ENCODE data around the gene HTR4. TPM values are rescaled to one million over a fixed set of nuclear protein-coding genes. Genes with fewer than 3 reads are reported as not detected.

HTR4 gene
- polyA plus RNA-seq, 1 experiment: not detected

GRCh38 chr5:148491015-148491792 is 163.1 kb downstream of the HTR4 start:
- TF ChIP-seq CTCF (IDR thresholded peaks at IDR 0.05; ENCODE audit: low read depth, low read length): no peak
- no peak for DNase-seq (ENCODE audit: low read depth, low spot score)
- ChIA-PET CTCF (no interaction called here), POLR2A (interaction anchor here (0.7 kb wide), 1 partner anchor 668 kb away, joined by 4 read pairs; no protein-coding TSS in a partner anchor)
- Histone ChIP-seq H3K27ac (ENCODE audit: low read depth, low read length) (no peak overlapping the region), H3K4me3 (ENCODE audit: low read depth, low read length) (no peak overlapping the region), H3K27me3 (ENCODE audit: control insufficient read depth, insufficient read depth, low read length) (no peaks in the 10 kb centered on the region), H3K9me3 (ENCODE audit: control insufficient read depth, insufficient read depth, low read length) (no peaks in the 10 kb centered on the region)

GRCh38 chr5:148488757-148489156 is 165.6 kb downstream of the HTR4 start:
- no peak for DNase-seq (ENCODE audit: low read depth, low spot score)
- TF ChIP-seq CTCF (IDR thresholded peaks at IDR 0.05; ENCODE audit: low read depth, low read length): no peak
- no peak overlapping the region for H3K4me3 ChIP-seq (ENCODE audit: low read depth, low read length)
- ChIA-PET CTCF (no interaction called here), POLR2A (no interaction called here)
- H3K27me3 ChIP-seq (ENCODE audit: control insufficient read depth, insufficient read depth, low read length): no peaks in the 10 kb centered on the region
- H3K9me3 ChIP-seq (ENCODE audit: control insufficient read depth, insufficient read depth, low read length): no peaks in the 10 kb centered on the region
- no peak overlapping the region for H3K27ac ChIP-seq (ENCODE audit: low read depth, low read length)

GRCh38 chr5:148486456-148486855 is 167.9 kb downstream of the HTR4 start:
- no peak overlapping the region for H3K27ac ChIP-seq (ENCODE audit: low read depth, low read length)
- ChIA-PET CTCF (interaction anchor here (0.6 kb wide), 1 partner anchor 42 kb away, joined by 3 read pairs; no protein-coding TSS in a partner anchor), POLR2A (no interaction called here)
- H3K9me3 ChIP-seq (ENCODE audit: control insufficient read depth, insufficient read depth, low read length): no peaks in the 10 kb centered on the region
- no peak for DNase-seq (ENCODE audit: low read depth, low spot score)
- TF ChIP-seq CTCF (IDR thresholded peaks at IDR 0.05; ENCODE audit: low read depth, low read length): no peak
- H3K4me3 ChIP-seq (ENCODE audit: low read depth, low read length): no peak overlapping the region
- no peaks in the 10 kb centered on the region for H3K27me3 ChIP-seq (ENCODE audit: control insufficient read depth, insufficient read depth, low read length)

- no peak for DNase-seq (ENCODE audit: low read depth, low spot score)
- Histone ChIP-seq H3K27ac (ENCODE audit: low read depth, low read length) (no peak overlapping the region), H3K27me3 (ENCODE audit: control insufficient read depth, insufficient read depth, low read length) (no peaks in the 10 kb centered on the region), H3K4me3 (ENCODE audit: low read depth, low read length) (no peak overlapping the region), H3K9me3 (ENCODE audit: control insufficient read depth, insufficient read depth, low read length) (no peaks in the 10 kb centered on the region)
- no peak for TF ChIP-seq CTCF (IDR thresholded peaks at IDR 0.05; ENCODE audit: low read depth, low read length)
- CTCF ChIA-PET: interaction anchor here (0.6 to 3.8 kb wide), 4 partner anchors 41 to 305 kb away, joined by 3 to 15 read pairs (median 6); no protein-coding TSS in a partner anchor
- POLR2A ChIA-PET: no interaction called here
These were observed 169.7 kb downstream of the HTR4 start for GRCh38 chr5:148484651-148485050.

GRCh38 chr5:148483750-148484149 is 170.6 kb downstream of the HTR4 start:
- no peak for DNase-seq (ENCODE audit: low read depth, low spot score)
- CTCF ChIA-PET: interaction anchor here (0.6 to 3.8 kb wide), 7 partner anchors 25 to 304 kb away, joined by 3 to 15 read pairs (median 5); no protein-coding TSS in a partner anchor
- no peak for TF ChIP-seq CTCF (IDR thresholded peaks at IDR 0.05; ENCODE audit: low read depth, low read length)
- POLR2A ChIA-PET: no interaction called here
- no peak overlapping the region for H3K4me3 ChIP-seq (ENCODE audit: low read depth, low read length)
- no peaks in the 10 kb centered on the region for H3K9me3 ChIP-seq (ENCODE audit: control insufficient read depth, insufficient read depth, low read length)
- no peaks in the 10 kb centered on the region for H3K27me3 ChIP-seq (ENCODE audit: control insufficient read depth, insufficient read depth, low read length)
- no peak overlapping the region for H3K27ac ChIP-seq (ENCODE audit: low read depth, low read length)
